SH-SY5Y (cell line): Measurements from ENCODE around the gene STK32C.

ENCODE experiments used
- GATA2 ChIP-seq: IDR thresholded peaks from 2 replicates; pipeline ENCODE4 v1.6.1; 2011; ENCODE audit warnings: mild to moderate bottlenecking, low read depth, low read length
- GATA3 ChIP-seq: IDR thresholded peaks from 2 replicates; pipeline ENCODE4 v1.6.1; 2011; ENCODE audit warnings: low read depth, mild to moderate bottlenecking, low read length, moderate library complexity

The STK32C gene

DNA sequence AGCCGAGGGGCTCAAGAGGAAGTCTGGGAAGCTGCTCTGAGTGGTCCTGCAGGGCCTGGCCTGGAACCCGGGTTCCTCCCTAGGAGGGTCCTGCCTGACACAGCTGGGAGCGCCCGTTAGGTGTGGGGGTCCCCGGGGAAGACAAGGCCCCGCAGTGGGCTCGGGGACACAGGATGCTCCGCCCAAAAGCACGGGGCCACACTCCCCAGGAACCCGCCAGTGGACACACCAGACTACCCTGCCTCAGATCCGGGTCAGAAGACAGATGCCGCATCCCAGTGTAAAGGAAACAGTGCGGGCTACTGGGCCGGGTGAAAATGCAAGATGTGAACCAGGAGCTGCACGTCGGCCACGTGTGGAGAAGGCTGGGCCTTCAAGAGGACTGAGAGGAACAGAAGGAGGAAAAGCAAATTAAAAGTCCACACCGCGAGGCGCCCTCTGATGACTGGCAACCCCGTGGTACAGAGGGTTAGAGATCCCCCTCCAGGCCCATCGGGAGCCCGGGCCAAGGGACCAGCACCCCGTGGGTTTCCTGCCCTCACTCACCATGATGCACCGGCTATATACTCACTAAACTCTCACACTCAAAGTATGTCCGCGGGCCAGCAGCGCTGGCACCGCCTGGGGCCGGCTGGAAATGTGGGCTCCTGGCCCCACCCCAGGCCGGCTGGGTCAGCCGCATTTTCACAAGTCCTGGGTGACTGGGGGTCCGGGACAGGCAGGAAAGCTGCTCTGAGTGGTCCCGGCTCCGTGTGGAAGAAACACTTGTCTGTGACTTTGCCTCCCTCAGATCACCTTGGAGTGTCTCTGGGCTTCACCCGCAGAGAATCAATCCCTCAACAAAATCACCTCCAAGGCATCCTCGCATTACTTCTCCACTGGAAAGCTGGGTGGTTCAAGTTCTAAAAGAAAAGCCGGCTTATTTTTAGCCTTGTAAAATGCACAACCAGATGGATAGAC lies 6.1 kb downstream of the STK32C start:
- TF ChIP-seq GATA2 = no peak
- no peak for TF ChIP-seq GATA3

GRCh38 chr10:132300582-132300981 lies 7.2 kb downstream of the STK32C start:
- no peak for TF ChIP-seq GATA3
- TF ChIP-seq GATA2 = no peak

DNA sequence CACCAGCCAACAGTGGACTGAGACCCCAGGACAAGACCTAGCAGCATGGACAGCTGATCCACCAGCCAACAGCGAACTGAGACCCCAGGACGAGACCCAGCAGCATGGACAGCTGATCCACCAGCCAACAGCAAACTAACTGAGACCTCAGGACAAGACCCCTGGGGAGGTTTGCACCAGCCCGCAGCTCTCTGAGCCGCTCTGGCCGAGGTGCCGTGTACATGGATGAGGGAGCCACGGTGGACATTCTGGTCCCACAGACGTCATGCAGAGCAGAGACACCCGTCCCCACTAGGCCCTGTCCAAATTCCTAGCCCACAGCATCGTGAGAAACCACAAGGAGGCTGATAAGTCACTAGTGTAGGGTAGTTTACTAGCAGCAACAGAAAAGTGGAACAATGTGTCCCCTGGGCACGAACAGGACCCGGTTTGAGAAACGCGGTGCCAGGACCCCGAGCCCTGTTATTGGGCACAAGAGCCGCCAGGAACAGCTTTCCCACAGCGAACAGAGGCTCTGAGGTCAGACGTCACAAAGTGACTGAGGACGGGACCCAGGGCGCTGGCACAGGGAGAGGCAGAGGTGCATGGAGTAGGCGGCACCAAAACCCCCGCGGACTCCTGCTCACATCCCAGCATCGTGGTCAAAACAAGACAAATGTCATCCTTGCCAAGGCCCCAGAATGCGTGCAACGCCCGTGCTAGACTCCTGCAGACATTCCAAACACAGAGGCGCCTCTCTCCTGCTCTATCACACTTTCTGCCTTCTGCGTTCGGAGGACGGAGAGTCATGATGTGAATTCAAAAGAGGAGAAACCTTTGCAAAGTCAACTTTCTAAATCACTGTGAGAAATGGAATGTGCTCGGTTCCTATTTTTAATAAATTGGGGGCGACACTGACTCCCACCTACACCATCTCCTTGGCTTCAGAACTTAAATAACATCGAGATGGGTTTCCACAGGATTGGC lies 8.1 kb downstream of the STK32C start:
- TF ChIP-seq GATA2 = no peak
- TF ChIP-seq GATA3 = no peak

GRCh38 chr10:132298038-132298881 lies 9.5 kb downstream of the STK32C start:
- TF ChIP-seq GATA2 (no peak), GATA3 (no peak)

DNA sequence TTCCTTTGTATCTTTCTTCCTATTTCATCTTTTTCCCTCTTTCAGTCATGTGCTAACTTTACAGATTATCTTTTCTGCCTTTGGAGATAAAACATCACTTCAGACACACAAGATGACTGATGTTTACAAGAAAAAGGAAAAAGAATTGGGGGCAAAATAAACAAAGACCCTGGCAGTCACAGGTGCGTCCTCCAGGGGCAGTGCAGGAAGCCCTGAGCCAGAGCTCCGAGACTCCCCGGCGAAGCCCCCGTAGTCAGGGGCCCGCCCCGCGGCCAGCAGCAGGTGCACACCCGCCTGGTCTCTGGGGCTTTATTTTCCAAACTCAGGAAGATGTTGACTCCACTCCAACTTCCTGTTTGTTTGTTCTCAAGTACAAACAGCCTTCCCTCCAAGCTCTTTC lies 10.2 kb downstream of the STK32C start:
- TF ChIP-seq GATA2 (no peak), GATA3 (no peak)

GRCh38 chr10:132296666-132297443 lies 10.9 kb downstream of the STK32C start:
- TF ChIP-seq GATA2 (no peak), GATA3 (no peak)

DNA sequence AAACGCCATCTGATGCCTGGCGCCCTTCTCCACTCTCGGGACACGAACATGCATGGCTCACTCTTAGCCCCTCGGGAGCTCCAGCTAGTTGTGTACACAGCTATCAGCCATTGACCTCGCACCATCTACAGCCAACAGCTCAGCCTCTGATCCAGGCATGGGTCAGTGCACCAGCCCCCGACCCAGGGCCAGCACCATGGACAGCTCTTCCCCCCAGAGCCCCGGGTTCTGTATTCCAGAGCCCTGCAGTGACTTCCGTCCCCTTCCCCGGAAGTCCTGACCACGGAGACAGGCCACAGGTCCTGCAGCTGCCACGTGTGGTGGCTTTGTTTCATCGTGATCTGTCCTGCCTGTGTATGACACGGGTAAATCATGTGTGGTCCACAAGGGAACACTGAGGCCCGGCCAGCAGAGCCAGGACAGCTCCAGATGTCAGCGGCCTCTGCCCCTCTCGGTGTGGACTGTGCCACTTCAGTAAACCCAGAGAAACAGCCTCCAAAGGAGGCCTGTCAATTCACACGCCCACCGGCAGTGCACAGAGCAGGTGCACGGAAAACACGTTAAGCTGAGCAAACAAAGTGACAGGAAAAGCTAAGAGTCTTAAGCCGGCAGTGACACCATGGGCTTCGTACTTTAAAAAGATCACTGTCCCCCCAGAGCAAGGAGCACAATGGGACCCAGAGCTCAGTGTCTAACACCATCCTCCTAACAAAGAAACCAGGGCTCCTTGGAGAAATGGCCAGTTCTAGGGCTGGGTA lies 13.0 kb downstream of the STK32C start:
- no peak for TF ChIP-seq GATA3
- TF ChIP-seq GATA2 = no peak

GRCh38 chr10:132293813-132294520 lies 13.8 kb downstream of the STK32C start:
- TF ChIP-seq GATA2 (no peak), GATA3 (no peak)

GRCh38 chr10:132293201-132293812 lies 14.4 kb downstream of the STK32C start:
- TF ChIP-seq GATA2 (no peak), GATA3 (no peak)

DNA sequence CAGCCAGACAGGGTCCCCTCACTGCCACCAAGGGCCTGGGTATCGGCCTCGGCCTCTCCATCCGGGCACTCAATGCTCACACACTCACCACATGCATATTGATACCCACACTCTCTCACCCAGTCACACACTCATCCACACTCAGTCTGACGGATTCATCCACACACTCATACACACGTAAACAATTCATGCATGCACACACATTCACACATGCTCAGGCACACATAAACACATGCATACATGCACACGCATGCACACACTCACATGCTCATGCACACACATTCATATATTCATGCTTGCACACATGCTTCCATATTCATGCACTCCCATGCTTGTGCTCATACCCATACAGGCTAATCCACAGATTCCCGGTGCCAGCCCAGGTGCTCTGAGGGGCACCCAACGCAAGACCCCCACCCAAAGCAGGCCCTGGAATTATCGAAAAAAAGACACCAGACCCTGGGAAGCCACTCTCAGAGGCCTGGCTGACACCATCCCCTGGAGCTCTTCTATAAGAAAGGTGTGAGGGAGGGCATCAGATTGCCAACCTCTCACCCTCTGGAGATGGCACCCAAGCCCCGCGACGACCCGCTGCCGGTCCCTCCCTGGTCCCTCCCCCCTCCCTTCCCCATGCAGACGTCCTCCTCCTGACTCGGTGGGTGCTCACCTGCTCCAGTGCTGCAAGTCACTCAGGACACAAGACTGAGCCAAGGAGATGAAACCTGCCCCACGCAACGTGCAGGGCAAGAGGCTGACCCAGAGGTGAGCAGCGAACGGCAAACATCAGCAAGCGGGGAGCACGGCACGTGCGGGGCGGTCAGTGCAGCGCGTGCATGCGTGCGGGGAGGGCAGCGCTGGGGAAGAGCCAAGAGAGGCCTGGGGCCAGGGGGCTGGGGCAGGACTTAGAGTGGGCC lies 15.2 kb downstream of the STK32C start:
- no peak for TF ChIP-seq GATA3
- no peak for TF ChIP-seq GATA2

- no peak for TF ChIP-seq GATA3
- TF ChIP-seq GATA2 = no peak
Measured at GRCh38 chr10:132291826-132292225, 15.9 kb downstream of the STK32C start.
